Prostate gland (tissue), 2 donors: ENCODE measurements around the gene OR1J4. TPM values are rescaled to one million over a fixed set of nuclear protein-coding genes. Genes with fewer than 3 reads are reported as not detected.
"Not testable (repeated sequence)": the region's sequence is repeated elsewhere in the genome, so short reads cannot be mapped to it uniquely, and the experiment has no call there.

Source experiments
- DNase-seq: peaks from one replicate; pipeline ENCODE4 v3.0.0-alpha.2; 2019; ENCODE audit warnings: low spot score
- H3K27ac ChIP-seq, 2 donors: fragments of 200-600 bp; sonication (generic); 2 replicates each; pipeline ENCODE4 v1.5.1; 2017 to 2019
- H3K27me3 ChIP-seq: fragments of 200-600 bp; sonication (generic); replicated peaks from 2 replicates; pipeline ENCODE4 v1.5.1; 2019; ENCODE audit not compliant: insufficient read depth
- H3K36me3 ChIP-seq, 2 donors: fragments of 200-600 bp; sonication (generic); 1 replicate in 1 of 2; 2 replicates in 1 of 2; pipeline versions ENCODE4 v1.5.1 to v1.8.1; 2017 to 2019
- H3K4me1 ChIP-seq: fragments of 200-600 bp; sonication (generic); replicated peaks from 2 replicates; pipeline ENCODE4 v1.5.1; 2019
- H3K4me3 ChIP-seq, 2 donors: fragments of 200-600 bp; sonication (generic); 2 replicates each; pipeline ENCODE4 v1.5.1; 2017 to 2019
- H3K9me3 ChIP-seq: fragments of 200-600 bp; sonication (generic); 2 replicates; pipeline ENCODE4 v1.5.1; 2017
- CTCF ChIP-seq, 4 experiments: fragments of 200-600 bp in 2 of 4; fragments of 450-650 bp in 2 of 4; sonication (generic) in 2 of 4; IDR thresholded peaks; 1 replicate in 3 of 4; 2 replicates in 1 of 4; pipeline ENCODE4 v1.5.1; 2016 to 2019; ENCODE audit warnings: antibody characterized with exemption in 4 of 4, mild to moderate bottlenecking in 2 of 4, moderate library complexity in 2 of 4
- POLR2A ChIP-seq: fragments of 450-650 bp; IDR thresholded peaks from one replicate; pipeline ENCODE4 v1.6.1; 2016; ENCODE audit warnings: antibody characterized with exemption, mild to moderate bottlenecking
- POLR2AphosphoS5 ChIP-seq: sonication (generic); formaldehyde crosslinking; IDR thresholded peaks from one replicate; pipeline ENCODE4 v1.6.1; 2017; ENCODE audit warnings: antibody characterized with exemption
- WGBS: methylation state at CpG from one replicate; pipeline ENCODE4 v1.1.5; 2018; 5-methylcytosine and 5-hydroxymethylcytosine counted together
- intact Hi-C: fragments of 100-400 bp; cut with DNase I; formaldehyde crosslinking; loops from one replicate; pipeline ENCODE4 v1.14.2; 2022
- total RNA-seq, 2 donors: library from RNA; depleted of rRNA; stranded (reverse); fragments of >200 nt; gene quantifications; one replicate each; pipeline ENCODE4 v1.1.0, GENCODE V29; 2016

Gene OR1J4
- total RNA-seq, 2 donors from 2014 or later, result 0.23 to 0.91 TPM

DNA sequence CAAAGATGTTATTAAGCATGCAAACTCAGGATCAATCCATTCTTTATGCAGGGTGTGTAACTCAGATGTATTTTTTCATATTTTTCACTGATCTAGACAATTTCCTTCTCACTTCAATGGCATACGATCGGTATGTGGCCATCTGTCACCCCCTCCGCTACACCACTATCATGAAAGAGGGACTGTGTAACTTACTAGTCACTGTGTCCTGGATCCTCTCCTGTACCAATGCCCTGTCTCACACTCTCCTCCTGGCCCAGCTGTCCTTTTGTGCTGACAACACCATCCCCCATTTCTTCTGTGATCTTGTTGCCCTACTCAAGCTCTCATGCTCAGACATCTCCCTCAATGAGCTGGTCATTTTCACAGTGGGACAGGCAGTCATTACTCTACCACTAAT lies 435 bp downstream of the OR1J4 start:
- intact Hi-C loops, result no loop called here
- TF ChIP-seq CTCF (IDR thresholded peaks at IDR 0.05) (no peak), POLR2A (no peak), POLR2AphosphoS5 (no peak)

GRCh38 chr9:122526602-122527001 lies 7.7 kb downstream of the OR1J4 start:
- no peaks in the 10 kb centered on the region for H3K4me1 ChIP-seq
- no peak for DNase-seq
- no peaks in the 10 kb centered on the region for H3K36me3 ChIP-seq
- no peak overlapping the region for H3K4me3 ChIP-seq
- no peak for TF ChIP-seq CTCF (IDR thresholded peaks at IDR 0.05)
- no peak for TF ChIP-seq POLR2A
- no peaks in the 10 kb centered on the region for H3K9me3 ChIP-seq
- 86% methylated on average over 10 of the region's 10 CpGs for WGBS
- intact Hi-C loops, result no loop called here
- H3K27ac ChIP-seq, result no peak overlapping the region
- H3K27me3 ChIP-seq, result no peaks in the 10 kb centered on the region

More for the DNA sequence above, 435 bp downstream of the OR1J4 start:
- no peak overlapping the region for H3K27ac ChIP-seq
- WGBS, result 92% methylated on average over 3 of the region's 3 CpGs
- DNase-seq, result no peak
- H3K36me3 ChIP-seq, result no peaks in the 10 kb centered on the region
- H3K27me3 ChIP-seq, result no peaks in the 10 kb centered on the region
- H3K4me1 ChIP-seq, result no peaks in the 10 kb centered on the region
- no peaks in the 10 kb centered on the region for H3K9me3 ChIP-seq
- H3K4me3 ChIP-seq, result no peak overlapping the region

GRCh38 chr9:122527193-122527592 lies 8.3 kb downstream of the OR1J4 start, which contains the start of gene OR1N1:
Gene OR1N1 (minus strand): TSS chr9:122527293. CDS start chr9:122527293, 0 bp downstream.
- TF ChIP-seq POLR2AphosphoS5 (no peak), CTCF (IDR thresholded peaks at IDR 0.05) (no peak), POLR2A (no peak)
- 86% methylated on average over 3 of the region's 3 CpGs for WGBS
- intact Hi-C loops, result no loop called here
- no peak within 1 kb of the TSS for H3K27ac ChIP-seq
- DNase-seq, result no peak
- no peak within 1 kb of the TSS for H3K4me3 ChIP-seq
- H3K9me3 ChIP-seq, result no peaks in the 10 kb centered on the region
- no peaks in the 10 kb centered on the region for H3K36me3 ChIP-seq
- no peaks in the 10 kb centered on the region for H3K4me1 ChIP-seq
- H3K27me3 ChIP-seq, result no peaks in the 10 kb centered on the region

DNA sequence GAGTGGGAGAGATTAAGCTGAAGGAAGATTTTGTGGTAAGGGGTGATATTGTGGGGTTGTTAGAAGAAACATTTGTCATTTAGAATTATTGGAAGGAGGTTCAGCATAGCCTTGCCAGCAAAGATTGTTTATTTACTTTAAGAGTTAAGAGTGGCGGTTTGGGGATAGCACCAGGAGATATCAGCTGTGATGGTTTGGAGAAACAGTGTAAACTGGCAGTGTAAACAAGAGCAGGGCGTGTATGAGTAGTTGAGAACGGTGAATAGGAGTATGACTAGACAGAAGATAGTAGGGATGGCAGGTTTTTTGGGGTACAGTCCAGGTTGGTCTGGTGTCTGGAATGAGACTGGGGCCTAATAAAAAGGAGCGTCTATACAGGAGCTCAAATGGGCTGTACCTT lies 12.2 kb downstream of the OR1J4 start:
- H3K36me3 ChIP-seq, H3K4me1 ChIP-seq, H3K27me3 ChIP-seq, H3K4me3 ChIP-seq, intact Hi-C loops, DNase-seq, H3K9me3 ChIP-seq, H3K27ac ChIP-seq: not testable (repeated sequence)
- WGBS, result 55% methylated on average over 4 of the region's 4 CpGs

- TF ChIP-seq CTCF (IDR thresholded peaks at IDR 0.05), result no peak
- TF ChIP-seq POLR2AphosphoS5, result no peak
- TF ChIP-seq POLR2A, result no peak
- peaks cover 0 to 2% of the 10 kb centered on the region in 2 donors for H3K36me3 ChIP-seq
- no peak for DNase-seq
- 94% methylated on average over 1 of the region's 1 CpG for WGBS
- H3K27me3 ChIP-seq, result no peaks in the 10 kb centered on the region
- H3K27ac ChIP-seq, result no peak overlapping the region
- no peaks in the 10 kb centered on the region for H3K4me1 ChIP-seq
- no peaks in the 10 kb centered on the region for H3K9me3 ChIP-seq
- intact Hi-C loops, result no loop called here
- no peak overlapping the region for H3K4me3 ChIP-seq
These were observed 17.2 kb downstream of the OR1J4 start for GRCh38 chr9:122536134-122536533.

DNA sequence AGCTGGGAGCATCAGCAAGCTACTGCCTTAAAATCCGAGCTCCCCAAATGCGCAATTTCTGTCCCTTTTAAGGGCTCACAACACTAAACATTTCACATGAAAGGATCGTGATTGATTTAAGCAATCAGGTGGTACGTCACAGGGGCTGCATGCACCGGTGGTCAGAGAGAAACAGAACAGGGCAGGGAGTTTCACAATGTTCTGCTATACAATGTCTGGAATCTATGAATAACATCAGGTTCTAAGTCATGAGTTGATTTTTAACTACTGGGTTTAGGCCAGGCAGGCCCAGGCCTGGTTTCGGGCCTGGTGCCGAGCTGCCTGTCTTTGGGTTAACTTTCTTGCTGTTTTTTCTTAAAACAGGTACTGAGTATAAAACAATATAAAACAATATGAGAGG lies 18.1 kb downstream of the OR1J4 start:
- H3K27me3 ChIP-seq, intact Hi-C loops, H3K36me3 ChIP-seq, H3K9me3 ChIP-seq, H3K27ac ChIP-seq, H3K4me3 ChIP-seq, DNase-seq, H3K4me1 ChIP-seq: not testable (repeated sequence)
- WGBS, result 66% methylated on average over 7 of the region's 7 CpGs
